GM12891 (cell line): Measurements from ENCODE around the gene KAZN.

Experiments
- DNase-seq: peaks from one replicate; pipeline ENCODE4 v3.0.0; 2011; ENCODE audit warnings: low spot score; ENCODE audit not compliant: insufficient read length
- FAIRE-seq: peaks from 2 replicates; lab custom pipeline; 2011; peaks lifted over from hg19 to GRCh38; lab: Jason Lieb, UNC
- PAX5 ChIP-seq: IDR thresholded peaks from 2 replicates; pipeline ENCODE4 v1.6.1; 2011; ENCODE audit warnings: low read length, moderate library complexity, mild to moderate bottlenecking; ENCODE audit not compliant: insufficient read depth, severe bottlenecking
- POLR2A ChIP-seq: IDR thresholded peaks from 2 replicates; pipeline ENCODE4 v1.6.1; 2011; ENCODE audit warnings: low read depth, low read length, control low read depth
- POLR2AphosphoS5 ChIP-seq: IDR thresholded peaks from 2 replicates; pipeline ENCODE4 v1.6.1; 2011; ENCODE audit warnings: low read depth, low read length, control low read depth
- POU2F2 ChIP-seq: IDR thresholded peaks from 2 replicates; pipeline ENCODE4 v1.6.1; 2011; ENCODE audit warnings: low read depth, mild to moderate bottlenecking, control low read depth, low read length, moderate library complexity
- SPI1 ChIP-seq: IDR thresholded peaks from 2 replicates; pipeline ENCODE4 v1.6.1; 2011; ENCODE audit warnings: low read depth, low read length, control low read depth
- TAF1 ChIP-seq: IDR thresholded peaks from 2 replicates; pipeline ENCODE4 v1.6.1; 2011; ENCODE audit warnings: low read depth, low read length, control low read depth

KAZN gene

DNA sequence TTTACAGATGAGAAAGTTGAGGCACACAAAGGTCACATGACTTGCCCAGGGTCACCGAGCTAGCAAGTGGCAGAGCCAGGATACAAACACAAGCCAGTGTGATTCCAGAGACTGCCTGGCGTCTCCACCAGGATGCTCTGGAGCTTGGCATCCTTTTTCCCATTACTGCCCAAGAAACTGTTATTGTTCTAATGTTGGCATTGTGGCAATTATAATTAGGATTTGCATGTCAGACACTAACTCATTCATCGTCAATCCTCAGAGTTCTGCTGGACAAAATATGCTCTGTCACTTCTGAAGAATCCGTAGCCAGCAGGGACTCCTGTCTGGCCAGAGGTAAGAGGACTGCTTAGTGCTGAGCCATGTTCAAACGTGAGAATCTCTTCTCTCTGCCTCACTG lies 8.8 kb downstream of the KAZN start:
- FAIRE-seq (no peak), DNase-seq (no peak)
- TF ChIP-seq POLR2AphosphoS5 (no peak), TAF1 (no peak), POLR2A (no peak), POU2F2 (no peak), PAX5 (no peak), SPI1 (no peak)

DNA sequence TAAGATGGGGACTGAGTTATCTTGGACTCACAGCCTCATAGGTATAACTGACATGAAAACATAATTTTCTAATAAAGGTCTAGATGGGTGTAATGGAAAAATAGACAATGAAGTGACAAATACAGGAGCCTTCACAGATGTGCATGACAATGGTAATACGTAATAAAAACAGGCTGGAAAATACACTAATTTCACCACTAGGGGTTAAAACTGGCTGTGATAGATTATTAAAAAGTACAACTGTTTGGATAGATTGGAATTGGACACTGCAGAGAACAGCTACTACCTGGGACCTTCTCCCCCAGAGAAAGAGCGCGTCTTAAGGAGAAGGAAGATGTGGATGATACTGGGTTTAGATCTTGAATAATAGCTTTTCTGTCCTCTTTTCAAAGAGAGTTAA lies 9.8 kb downstream of the KAZN start:
- TF ChIP-seq POU2F2, result no peak
- no peak for TF ChIP-seq PAX5
- no peak for TF ChIP-seq SPI1
- no peak for TF ChIP-seq TAF1
- TF ChIP-seq POLR2AphosphoS5, result no peak
- no peak for TF ChIP-seq POLR2A
- FAIRE-seq, result no peak
- DNase-seq, result no peak

DNA sequence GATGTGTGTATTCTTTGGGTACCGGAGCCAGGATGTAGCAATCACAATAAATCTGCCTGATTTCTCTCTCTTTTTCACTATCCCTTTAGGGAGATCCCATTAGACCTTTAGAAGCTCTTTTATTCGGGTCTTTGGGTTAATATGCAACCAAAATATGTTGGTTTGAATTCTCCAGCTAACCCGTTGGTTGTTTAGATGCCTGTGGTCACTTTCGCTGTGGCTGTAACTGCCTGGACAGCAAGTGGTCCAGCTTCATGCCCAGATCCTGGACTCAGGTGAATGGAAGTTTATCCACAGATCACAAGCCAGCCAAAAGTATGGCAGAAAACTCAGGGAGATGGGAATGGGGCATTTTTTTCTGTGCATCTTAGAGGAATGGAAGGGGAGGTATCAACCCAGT lies 12.3 kb downstream of the KAZN start:
- TF ChIP-seq TAF1, result no peak
- TF ChIP-seq PAX5, result no peak
- TF ChIP-seq POLR2A, result no peak
- TF ChIP-seq POLR2AphosphoS5, result no peak
- TF ChIP-seq SPI1, result no peak
- TF ChIP-seq POU2F2, result no peak
- no peak for DNase-seq
- no peak for FAIRE-seq

DNA sequence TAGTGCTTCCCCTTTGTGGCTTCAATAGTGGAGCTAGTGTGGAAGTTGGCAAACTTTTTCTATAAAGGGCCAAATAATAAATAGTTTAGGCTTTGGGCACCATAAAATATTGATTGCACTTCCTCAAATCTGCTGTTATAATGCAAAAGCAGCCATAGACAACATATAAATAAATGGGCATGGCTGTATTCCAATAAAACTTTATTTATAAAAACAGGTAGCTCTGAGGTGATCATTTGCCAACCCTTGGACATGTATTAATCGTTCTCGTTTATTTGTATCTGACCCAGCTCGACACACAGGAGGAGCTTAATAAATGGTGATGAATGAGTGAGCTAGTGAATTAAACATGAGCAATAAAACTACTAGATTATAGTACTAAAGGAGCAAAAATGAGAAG lies 13.3 kb downstream of the KAZN start:
- DNase-seq, result no peak
- TF ChIP-seq POLR2A, result no peak
- no peak for TF ChIP-seq TAF1
- no peak for TF ChIP-seq SPI1
- TF ChIP-seq POU2F2, result no peak
- no peak for TF ChIP-seq POLR2AphosphoS5
- no peak for TF ChIP-seq PAX5
- no peak for FAIRE-seq

DNA sequence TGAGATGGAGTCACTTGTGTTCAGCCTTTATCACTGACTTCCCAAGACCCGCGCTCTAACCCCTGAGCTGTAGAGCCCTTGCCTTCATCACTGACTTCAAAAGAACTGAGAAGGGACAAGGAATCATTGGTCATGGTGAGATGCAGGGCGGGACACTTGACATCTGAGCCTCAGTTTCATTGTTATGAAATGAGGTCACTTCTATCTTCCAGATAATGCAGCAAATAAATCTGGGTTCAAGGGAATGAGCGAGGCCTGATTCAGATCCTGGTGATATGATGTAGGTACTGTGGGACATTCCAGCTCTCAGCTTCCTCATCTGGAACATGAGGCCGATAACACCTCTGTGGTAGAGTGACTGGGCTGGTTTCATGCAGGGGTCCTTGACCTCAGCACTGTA lies 13.8 kb downstream of the KAZN start:
- FAIRE-seq (no peak), DNase-seq (no peak)

DNA sequence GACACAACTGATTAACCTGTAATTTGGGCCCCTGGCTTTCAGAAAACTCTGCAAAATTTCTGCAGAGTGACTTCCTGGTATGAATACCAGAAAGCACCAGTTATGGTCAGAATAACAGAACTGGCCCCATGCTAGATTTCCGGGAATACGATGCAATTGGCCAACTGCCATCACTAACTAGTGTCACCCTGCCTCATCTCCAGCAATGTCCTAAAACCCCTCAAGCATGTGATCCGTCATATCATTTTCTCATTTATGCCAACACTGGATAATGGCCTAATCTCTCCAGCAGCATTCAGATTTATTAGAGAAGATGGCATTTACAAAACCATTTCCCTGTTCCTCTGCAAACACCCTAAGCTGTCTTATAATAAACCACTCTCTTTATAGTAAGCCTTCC lies 15.4 kb downstream of the KAZN start:
- no peak for DNase-seq
- no peak for FAIRE-seq
- TF ChIP-seq POLR2AphosphoS5, result no peak

More for the DNA sequence above, 13.8 kb downstream of the KAZN start:
- TF ChIP-seq PAX5, result no peak

DNA sequence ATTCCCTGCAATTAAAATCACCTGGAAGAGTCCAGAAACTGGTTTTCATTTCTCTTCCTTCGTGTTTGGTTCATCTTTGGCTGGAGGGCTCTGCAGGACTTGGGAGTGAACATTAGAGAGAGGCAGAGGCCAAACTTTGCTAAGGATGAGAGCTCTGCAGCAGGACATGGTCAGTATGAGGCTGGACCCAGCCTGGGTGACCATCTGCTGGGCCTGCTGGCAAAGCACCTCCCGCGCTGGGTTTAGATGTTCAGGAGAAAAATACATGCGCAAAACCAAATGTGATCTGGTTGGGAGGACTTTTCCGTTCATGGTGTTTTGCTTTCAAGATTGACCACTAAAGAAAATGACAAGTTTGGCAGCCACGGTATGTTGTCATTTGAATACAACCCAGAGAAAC lies 15.9 kb downstream of the KAZN start:
- TF ChIP-seq SPI1 (no peak), POLR2A (no peak), TAF1 (no peak), POLR2AphosphoS5 (no peak), PAX5 (no peak), POU2F2 (no peak)
- FAIRE-seq (no peak), DNase-seq (no peak)

DNA sequence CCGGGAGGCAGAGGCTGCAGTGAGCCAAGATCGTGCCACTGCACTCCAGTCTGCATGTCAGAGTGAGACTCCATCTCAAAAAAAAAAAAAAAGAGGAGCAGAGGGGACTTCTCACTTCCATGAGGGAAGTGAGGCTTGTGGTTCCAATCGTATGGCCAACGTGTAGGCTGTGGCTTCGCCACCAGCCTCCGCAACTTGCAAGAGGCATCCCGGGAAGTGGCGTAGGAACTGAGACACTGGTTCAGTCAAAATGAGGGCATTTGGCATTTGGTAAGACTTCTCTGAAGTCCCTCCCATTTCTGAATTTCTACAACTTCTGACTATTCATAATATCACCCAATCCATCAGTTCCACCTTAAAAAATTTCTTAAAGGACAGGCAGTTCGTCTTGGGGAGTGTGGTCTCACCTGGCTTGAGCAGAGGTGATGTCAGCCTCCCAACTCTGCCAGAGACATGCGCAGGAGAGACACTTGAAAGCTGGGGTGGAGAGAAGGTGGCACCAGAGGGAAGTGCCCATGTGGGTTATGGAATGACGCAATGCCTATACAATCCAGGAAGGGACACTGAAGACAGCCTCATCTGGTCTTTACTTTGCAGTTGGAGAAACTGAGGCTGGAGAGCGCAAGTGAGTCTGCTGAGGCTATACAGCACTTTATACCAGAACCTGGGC lies 17.2 kb downstream of the KAZN start:
- FAIRE-seq (no peak), DNase-seq (no peak)
- TF ChIP-seq POU2F2 (no peak), SPI1 (no peak), PAX5 (no peak), POLR2AphosphoS5 (no peak), TAF1 (no peak), POLR2A (no peak)

DNA sequence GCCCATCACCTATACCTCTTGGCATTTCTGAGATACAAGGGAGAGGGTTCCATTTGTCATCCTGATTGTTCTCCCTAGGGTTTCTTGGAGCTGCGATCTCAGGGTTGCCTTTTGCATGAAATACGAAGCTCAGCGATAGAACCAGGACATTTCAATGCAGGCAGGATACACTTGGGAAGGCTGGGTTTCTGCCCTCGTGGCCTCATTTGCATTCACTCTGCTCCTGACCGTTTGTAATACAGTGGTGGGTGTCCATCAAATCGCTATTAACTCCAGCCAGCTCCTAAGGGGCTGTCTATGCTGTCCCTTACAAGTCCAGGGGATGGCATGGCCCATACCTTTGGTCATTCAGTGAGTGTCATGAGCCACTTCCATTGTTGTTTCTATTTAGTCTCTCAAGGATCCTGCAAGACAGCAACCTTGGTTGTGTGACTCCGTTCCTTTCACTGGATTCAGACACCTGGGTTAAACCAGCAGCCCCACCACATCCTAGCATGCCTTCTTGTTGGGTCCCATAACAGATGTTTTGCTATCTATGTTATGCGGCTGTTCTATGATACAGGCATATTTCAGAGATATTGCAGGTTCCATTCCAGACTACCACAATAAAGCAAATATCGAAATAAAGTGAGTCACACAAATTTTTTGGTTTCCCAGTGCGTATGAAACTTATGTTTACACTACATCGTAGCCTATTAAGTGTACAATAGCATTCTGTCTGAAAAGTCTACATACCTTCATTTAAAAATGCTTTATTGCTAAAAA lies 18.3 kb downstream of the KAZN start:
- TF ChIP-seq PAX5, result no peak
- no peak for TF ChIP-seq TAF1
- TF ChIP-seq POLR2A, result no peak
- FAIRE-seq (no peak), DNase-seq (no peak)

DNA sequence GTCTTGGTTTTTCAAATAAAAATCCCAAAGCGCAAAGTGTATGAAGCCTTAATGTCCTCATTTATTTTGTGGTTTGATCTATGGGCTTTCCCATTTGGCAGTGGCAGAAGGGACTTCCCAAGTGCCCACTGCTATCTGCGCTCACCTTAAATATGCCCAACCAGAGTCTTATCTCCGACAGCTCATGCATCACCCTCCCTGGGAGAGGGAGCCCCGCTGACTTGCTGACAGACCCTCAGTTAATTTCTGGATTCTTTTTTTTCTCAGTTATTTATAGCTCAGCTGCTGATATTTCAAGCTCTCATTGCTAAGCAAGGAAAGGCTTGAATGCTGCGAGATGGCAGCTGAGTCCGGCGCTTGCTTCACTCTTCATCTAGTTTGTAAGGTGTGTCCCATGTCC lies 19.3 kb downstream of the KAZN start:
- DNase-seq (no peak), FAIRE-seq (no peak)
- TF ChIP-seq TAF1 (no peak), POLR2A (no peak), POU2F2 (no peak), PAX5 (no peak), POLR2AphosphoS5 (no peak), SPI1 (no peak)
